SK-N-SH (cell line): ENCODE data around the gene KLHL8. TPM values are rescaled to one million over a fixed set of nuclear protein-coding genes. Genes with fewer than 3 reads are reported as not detected.

Experiments
- CTCF ChIA-PET: fragments of 300-600, 350-600 bp; formaldehyde crosslinking; extraction: SDS; loops from one replicate; lab custom pipeline; 2021; lab: Yijun Ruan, JAX
- POLR2A ChIA-PET: fragments of 350-600 bp; sonication (Branson Sonifier 250); formaldehyde crosslinking; extraction: SDS; loops from one replicate; lab custom pipeline; 2020; ENCODE audit warnings: antibody characterized with exemption, inconsistent platforms; lab: Yijun Ruan, JAX
- DNase-seq: peaks from one replicate; pipeline ENCODE4 v3.0.0; 2012
- H2AFZ ChIP-seq: fragments of 200-600 bp; sonication (generic); 2 replicates; pipeline ENCODE4 v1.8.1; 2016; ENCODE audit warnings: antibody characterized with exemption, mild to moderate bottlenecking, low read depth
- H3F3A ChIP-seq: fragments of 200-600 bp; sonication (generic); replicated peaks from 2 replicates; pipeline ENCODE3; 2016; ENCODE audit warnings: antibody characterized with exemption, mild to moderate bottlenecking; ENCODE audit not compliant: insufficient read depth
- H3K27ac ChIP-seq, 2 experiments: fragments of 200-500 bp in 1 of 2; fragments of 200-600 bp in 1 of 2; sonication (Bioruptor generic) in 1 of 2; sonication (generic), shearing (Covaris generic) in 1 of 2; 2 replicates each; pipeline versions ENCODE4 v1.5.1 to v1.6.1; 2014 to 2016; ENCODE audit warnings: low read depth in 2 of 2, inconsistent platforms in 1 of 2, low read length in 1 of 2, mild to moderate bottlenecking in 1 of 2, mixed read lengths in 1 of 2
- H3K27me3 ChIP-seq: fragments of 200-600 bp; sonication (generic), shearing (Covaris generic); 2 replicates; pipeline ENCODE4 v1.6.1; 2016; ENCODE audit warnings: mixed run types; ENCODE audit not compliant: insufficient read depth
- H3K36me3 ChIP-seq, 2 experiments: fragments of 200-500 bp in 1 of 2; fragments of 200-600 bp in 1 of 2; sonication (Bioruptor generic) in 1 of 2; sonication (generic) in 1 of 2; replicated peaks in 1 of 2; 2 replicates each; pipeline versions ENCODE3 to v1.5.1; 2014 to 2016; ENCODE audit warnings: low read length in 1 of 2, mild to moderate bottlenecking in 1 of 2; ENCODE audit not compliant: insufficient read depth in 2 of 2, control insufficient read depth in 1 of 2
- H3K4me1 ChIP-seq, 2 experiments: fragments of 200-500 bp in 1 of 2; fragments of 200-600 bp in 1 of 2; sonication (Bioruptor generic) in 1 of 2; sonication (generic), shearing (Covaris generic) in 1 of 2; 2 replicates each; pipeline versions ENCODE4 v1.5.1 to v1.6.1; 2014 to 2016; ENCODE audit warnings: low read depth in 1 of 2, low read length in 1 of 2, mixed run types in 1 of 2; ENCODE audit not compliant: insufficient read depth in 2 of 2, control insufficient read depth in 1 of 2
- H3K4me2 ChIP-seq: fragments of 200-600 bp; sonication (generic), shearing (Covaris generic); 2 replicates; pipeline ENCODE4 v1.6.1; 2017; ENCODE audit warnings: mixed run types
- H3K4me3 ChIP-seq, 2 experiments: fragments of 200-500 bp in 1 of 2; fragments of 200-600 bp in 1 of 2; sonication (Bioruptor generic) in 1 of 2; sonication (generic), shearing (Covaris generic) in 1 of 2; 2 replicates each; pipeline versions ENCODE4 v1.5.1 to v1.8.1; 2014 to 2016; ENCODE audit warnings: low read depth in 2 of 2, inconsistent platforms in 1 of 2, low read length in 1 of 2, mild to moderate bottlenecking in 1 of 2, mixed read lengths in 1 of 2, moderate library complexity in 1 of 2
- H3K79me2 ChIP-seq: fragments of 200-600 bp; sonication (generic); 2 replicates; pipeline ENCODE4 v1.8.1; 2017; ENCODE audit warnings: mild to moderate bottlenecking; ENCODE audit not compliant: insufficient read depth
- H3K9ac ChIP-seq: fragments of 200-600 bp; sonication (generic); 2 replicates; pipeline ENCODE4 v1.6.1; 2017; ENCODE audit warnings: mixed run types
- H3K9me2 ChIP-seq: fragments of 200-600 bp; sonication (generic); 2 replicates; pipeline ENCODE4 v1.6.1; 2017; ENCODE audit warnings: mixed run types
- H3K9me3 ChIP-seq: fragments of 200-600 bp; sonication (generic); 2 replicates; pipeline ENCODE4 v1.6.1; 2017; ENCODE audit warnings: mixed run types, mild to moderate bottlenecking, moderate library complexity
- H4K20me1 ChIP-seq: fragments of 200-600 bp; sonication (generic); 2 replicates; pipeline ENCODE4 v1.6.1; 2017; ENCODE audit warnings: mild to moderate bottlenecking, mixed run types; ENCODE audit not compliant: insufficient read depth
- CHD2 ChIP-seq: fragments of 150-350 bp; IDR thresholded peaks from 2 replicates; pipeline ENCODE4 v1.6.1; 2018; ENCODE audit warnings: low read length; ENCODE audit not compliant: partially characterized antibody
- EP300 ChIP-seq, 2 experiments: IDR thresholded peaks; 2 replicates each; pipeline versions ENCODE4 v1.4.0 to v1.6.1; 2012; ENCODE audit warnings: borderline replicate concordance in 1 of 2, low read depth in 1 of 2, low read length in 1 of 2
- EZH2phosphoT487 ChIP-seq: fragments of 200-600 bp; sonication (generic); IDR thresholded peaks from 2 replicates; pipeline ENCODE4 v1.6.1; 2017; ENCODE audit warnings: low read depth, mixed run types, mild to moderate bottlenecking, antibody characterized with exemption, moderate library complexity, borderline replicate concordance
- FOSL2 ChIP-seq: IDR thresholded peaks from 2 replicates; pipeline ENCODE4 v1.4.0; 2012; ENCODE audit warnings: low read depth, mild to moderate bottlenecking, moderate library complexity, borderline replicate concordance
- GABPA ChIP-seq: IDR thresholded peaks from 2 replicates; pipeline ENCODE4 v1.4.0; 2012; ENCODE audit warnings: low read depth, mild to moderate bottlenecking
- MXI1 ChIP-seq: IDR thresholded peaks from 2 replicates; pipeline ENCODE4 v1.6.1; 2012; ENCODE audit warnings: mild to moderate bottlenecking, low read depth, low read length, improper control_type of control experiment
- NFIC ChIP-seq: IDR thresholded peaks from 2 replicates; pipeline ENCODE4 v1.4.0; 2012; ENCODE audit warnings: borderline replicate concordance
- NRF1 ChIP-seq: IDR thresholded peaks from 2 replicates; pipeline ENCODE4 v1.6.1; 2012; ENCODE audit warnings: low read depth, mild to moderate bottlenecking, low read length
- POLR2AphosphoS5 ChIP-seq: IDR thresholded peaks from 2 replicates; pipeline ENCODE4 v1.6.1; 2012; ENCODE audit warnings: low read depth, low read length
- RXRA ChIP-seq: IDR thresholded peaks from 2 replicates; pipeline ENCODE4 v1.4.0; 2012; ENCODE audit warnings: low read depth, mild to moderate bottlenecking, borderline replicate concordance
- SMC3 ChIP-seq: IDR thresholded peaks from 2 replicates; pipeline ENCODE4 v1.6.1; 2012; ENCODE audit warnings: low read depth, low read length, improper control_type of control experiment
- TAF1 ChIP-seq: IDR thresholded peaks from 2 replicates; pipeline ENCODE4 v1.6.1; 2012; ENCODE audit warnings: low read depth, mild to moderate bottlenecking, low read length, moderate library complexity, borderline replicate concordance
- TCF12 ChIP-seq: IDR thresholded peaks from 2 replicates; pipeline ENCODE4 v1.4.0; 2012
- TEAD4 ChIP-seq: IDR thresholded peaks from 2 replicates; pipeline ENCODE4 v1.4.0; 2012; ENCODE audit warnings: mild to moderate bottlenecking, borderline replicate concordance; ENCODE audit not compliant: insufficient read depth
- WGBS: methylation state at CpG from one replicate; pipeline ENCODE4 v1.1.6; 2017; ENCODE audit warnings: low lambda C conversion rate; 5-methylcytosine and 5-hydroxymethylcytosine counted together
- polyA plus RNA-seq, 3 experiments: library from polyadenylated mRNA; depleted of rRNA; stranded (reverse); fragments of >200 nt; gene quantifications; 2 replicates each; pipeline ENCODE4 v1.2.3, GENCODE V29; 2012
- TF ChIP-seq, protein P1 (sequence below): IDR thresholded peaks from 2 replicates; pipeline ENCODE4 v1.4.0; 2012; ENCODE audit warnings: low read depth, borderline replicate concordance
- TF ChIP-seq, protein P2 (sequence below): fragments of 200-600 bp; sonication (generic); IDR thresholded peaks from 2 replicates; pipeline ENCODE4 v1.6.1; 2017; ENCODE audit warnings: antibody characterized with exemption, mild to moderate bottlenecking, moderate library complexity
- TF ChIP-seq, protein P3 (sequence below): fragments of 150-350 bp; IDR thresholded peaks from 2 replicates; pipeline ENCODE4 v1.6.1; 2017; ENCODE audit warnings: antibody characterized with exemption, low read length, low read depth, borderline replicate concordance
- TF ChIP-seq, protein P4 (sequence below): IDR thresholded peaks from 2 replicates; pipeline ENCODE4; 2012

KLHL8 gene
- polyA plus RNA-seq, 1 of the 3 experiments (the other 2 are of a cell fraction): 2.4 TPM

DNA sequence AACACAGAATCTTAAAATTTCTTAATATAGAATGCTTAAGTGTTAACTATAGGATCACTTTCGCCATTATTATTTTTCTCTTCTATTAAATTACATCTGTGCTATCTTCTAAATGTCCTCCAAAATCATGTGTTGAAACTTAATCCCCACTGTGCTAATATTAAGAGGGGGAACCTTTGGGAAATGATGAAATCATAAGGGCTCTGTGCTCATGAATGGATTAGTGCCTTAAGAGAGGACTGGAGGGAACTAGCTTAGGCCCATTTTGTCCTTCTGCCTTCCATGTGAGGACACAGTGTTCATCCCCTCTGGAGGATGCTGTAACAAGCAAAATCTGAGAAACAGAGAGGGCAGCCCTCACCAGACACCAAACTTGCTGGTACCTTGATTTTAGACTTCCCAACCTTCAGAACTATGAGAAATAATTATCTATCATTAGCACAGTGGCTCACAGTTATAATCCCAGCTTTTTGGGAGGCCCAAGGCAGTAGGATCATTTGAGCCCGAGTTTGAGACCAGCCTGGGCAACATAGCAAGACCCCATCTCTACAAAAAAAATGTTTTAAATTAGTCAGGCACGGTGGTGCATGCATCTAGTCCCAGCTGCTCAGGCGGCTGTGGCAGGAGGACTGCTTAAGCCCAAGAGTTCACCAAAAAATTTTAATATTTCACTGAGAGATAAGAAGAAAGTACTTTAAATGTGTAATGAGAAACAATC is 26.3 kb downstream of the KLHL8 start:
- Histone ChIP-seq H3K4me1 (peaks cover 0 to 6% of the 10 kb centered on the region in 2 experiments; a peak in 2 of 4 replicates), H3K4me2 (no peak overlapping the region), H3K4me3 (no peak overlapping the region), H3K9me2 (no peaks in the 10 kb centered on the region), H3K27me3 (no peaks in the 10 kb centered on the region), H3K79me2 (peaks cover 5% of the 10 kb centered on the region; the same call in 1 of the 2 replicates), H2AFZ (no peak overlapping the region), H3K9me3 (no peaks in the 10 kb centered on the region), H3K9ac (no peak overlapping the region), H4K20me1 (no peaks in the 10 kb centered on the region), H3K27ac (no peak overlapping the region), H3K36me3 (no peaks in the 10 kb centered on the region), H3F3A (peaks cover 3% of the 10 kb centered on the region)
- DNase-seq: no peak
- ChIA-PET CTCF (interaction anchor here (0.6 to 2.4 kb wide), 2 partner anchors 26 to 43 kb away, joined by 3 to 8 read pairs; no protein-coding TSS in a partner anchor), POLR2A (no interaction called here)
- TF ChIP-seq, protein P1, sequence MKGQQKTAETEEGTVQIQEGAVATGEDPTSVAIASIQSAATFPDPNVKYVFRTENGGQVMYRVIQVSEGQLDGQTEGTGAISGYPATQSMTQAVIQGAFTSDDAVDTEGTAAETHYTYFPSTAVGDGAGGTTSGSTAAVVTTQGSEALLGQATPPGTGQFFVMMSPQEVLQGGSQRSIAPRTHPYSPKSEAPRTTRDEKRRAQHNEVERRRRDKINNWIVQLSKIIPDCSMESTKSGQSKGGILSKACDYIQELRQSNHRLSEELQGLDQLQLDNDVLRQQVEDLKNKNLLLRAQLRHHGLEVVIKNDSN: no peak
- no peak for TF ChIP-seq NFIC
- no peak for TF ChIP-seq MXI1
- TF ChIP-seq, protein P2, sequence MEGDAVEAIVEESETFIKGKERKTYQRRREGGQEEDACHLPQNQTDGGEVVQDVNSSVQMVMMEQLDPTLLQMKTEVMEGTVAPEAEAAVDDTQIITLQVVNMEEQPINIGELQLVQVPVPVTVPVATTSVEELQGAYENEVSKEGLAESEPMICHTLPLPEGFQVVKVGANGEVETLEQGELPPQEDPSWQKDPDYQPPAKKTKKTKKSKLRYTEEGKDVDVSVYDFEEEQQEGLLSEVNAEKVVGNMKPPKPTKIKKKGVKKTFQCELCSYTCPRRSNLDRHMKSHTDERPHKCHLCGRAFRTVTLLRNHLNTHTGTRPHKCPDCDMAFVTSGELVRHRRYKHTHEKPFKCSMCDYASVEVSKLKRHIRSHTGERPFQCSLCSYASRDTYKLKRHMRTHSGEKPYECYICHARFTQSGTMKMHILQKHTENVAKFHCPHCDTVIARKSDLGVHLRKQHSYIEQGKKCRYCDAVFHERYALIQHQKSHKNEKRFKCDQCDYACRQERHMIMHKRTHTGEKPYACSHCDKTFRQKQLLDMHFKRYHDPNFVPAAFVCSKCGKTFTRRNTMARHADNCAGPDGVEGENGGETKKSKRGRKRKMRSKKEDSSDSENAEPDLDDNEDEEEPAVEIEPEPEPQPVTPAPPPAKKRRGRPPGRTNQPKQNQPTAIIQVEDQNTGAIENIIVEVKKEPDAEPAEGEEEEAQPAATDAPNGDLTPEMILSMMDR: no peak
- TF ChIP-seq TEAD4: no peak
- TF ChIP-seq NRF1: no peak
- whole genome bisulfite sequencing: 73% methylated on average over 4 of the region's 4 CpGs

DNA sequence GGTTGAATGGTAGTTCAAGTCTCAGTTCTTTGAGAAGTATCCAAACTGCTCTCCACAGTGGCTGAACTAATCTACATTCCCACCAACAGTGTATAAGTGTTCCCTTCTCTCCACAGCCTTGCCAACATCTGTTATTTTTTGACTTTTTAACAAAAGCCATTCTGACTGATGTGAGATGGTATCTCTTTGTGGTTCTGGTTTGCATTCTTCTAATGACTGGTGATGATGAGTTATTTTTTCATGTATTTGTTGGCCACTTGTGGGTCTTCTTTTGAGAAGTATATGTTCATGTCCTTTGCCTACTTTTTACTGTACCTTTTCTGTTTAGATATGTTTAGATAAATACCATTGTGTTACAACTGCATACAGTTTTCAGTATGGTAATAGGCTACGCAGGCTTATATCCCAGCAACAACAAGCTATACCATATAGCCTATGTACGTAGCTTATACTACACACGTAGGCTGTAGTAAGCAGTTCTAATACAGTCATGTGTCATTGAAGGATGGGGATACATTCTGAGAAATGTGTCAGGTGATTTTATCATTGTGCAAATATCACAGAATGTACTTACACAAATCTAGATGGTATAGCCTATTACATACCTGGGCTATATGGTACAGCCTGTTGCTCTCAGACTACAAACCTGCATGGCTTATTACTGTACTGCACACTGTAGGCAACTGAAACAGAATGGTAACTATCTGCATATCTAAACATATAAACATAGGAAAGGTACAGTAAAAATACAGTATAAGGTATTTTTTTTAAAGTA is 28.1 kb downstream of the KLHL8 start:
- Histone ChIP-seq H3K4me2 (no peak overlapping the region), H3K9ac (no peak overlapping the region), H3K4me1 (peaks cover 3 to 9% of the 10 kb centered on the region in 2 experiments; a peak in 3 of 4 replicates), H4K20me1 (no peaks in the 10 kb centered on the region), H3K79me2 (no peaks in the 10 kb centered on the region), H3K9me3 (no peaks in the 10 kb centered on the region), H3F3A (peaks cover 14% of the 10 kb centered on the region), H3K36me3 (no peaks in the 10 kb centered on the region), H2AFZ (no peak overlapping the region), H3K9me2 (no peaks in the 10 kb centered on the region), H3K27me3 (no peaks in the 10 kb centered on the region), H3K4me3 (no peak overlapping the region), H3K27ac (no peak overlapping the region)
- WGBS: 96% methylated on average over 3 of the region's 3 CpGs
- CTCF ChIA-PET: interaction anchor here (1.0 to 1.1 kb wide), 2 partner anchors 42 to 43 kb away, joined by 4 read pairs; no protein-coding TSS in a partner anchor
- POLR2A ChIA-PET: no interaction called here
- DNase-seq: no peak
- TF ChIP-seq, protein P3, sequence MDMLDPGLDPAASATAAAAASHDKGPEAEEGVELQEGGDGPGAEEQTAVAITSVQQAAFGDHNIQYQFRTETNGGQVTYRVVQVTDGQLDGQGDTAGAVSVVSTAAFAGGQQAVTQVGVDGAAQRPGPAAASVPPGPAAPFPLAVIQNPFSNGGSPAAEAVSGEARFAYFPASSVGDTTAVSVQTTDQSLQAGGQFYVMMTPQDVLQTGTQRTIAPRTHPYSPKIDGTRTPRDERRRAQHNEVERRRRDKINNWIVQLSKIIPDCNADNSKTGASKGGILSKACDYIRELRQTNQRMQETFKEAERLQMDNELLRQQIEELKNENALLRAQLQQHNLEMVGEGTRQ: no peak
- TF ChIP-seq TCF12 (peak; percentile 95), TAF1 (no peak), SMC3 (no peak), FOSL2 (no peak), POLR2AphosphoS5 (0 out of 2 replicates have a peak, but pooled peaks have one; percentile 46), NFIC (peak; percentile 54; the same call in 1 of the 2 replicates), CHD2 (no peak), GABPA (no peak), TEAD4 (0 out of 2 replicates have a peak, but pooled peaks have one; percentile 47), MXI1 (no peak), EZH2phosphoT487 (no peak), EP300 (IDR thresholded peaks at IDR 0.05; ENCODE audit: borderline replicate concordance in 1 of 2, low read depth in 1 of 2, low read length in 1 of 2) (peak; percentile 48 to 71; a peak in 3 of 4 replicates), RXRA (no peak)
- TF ChIP-seq, protein P4, sequence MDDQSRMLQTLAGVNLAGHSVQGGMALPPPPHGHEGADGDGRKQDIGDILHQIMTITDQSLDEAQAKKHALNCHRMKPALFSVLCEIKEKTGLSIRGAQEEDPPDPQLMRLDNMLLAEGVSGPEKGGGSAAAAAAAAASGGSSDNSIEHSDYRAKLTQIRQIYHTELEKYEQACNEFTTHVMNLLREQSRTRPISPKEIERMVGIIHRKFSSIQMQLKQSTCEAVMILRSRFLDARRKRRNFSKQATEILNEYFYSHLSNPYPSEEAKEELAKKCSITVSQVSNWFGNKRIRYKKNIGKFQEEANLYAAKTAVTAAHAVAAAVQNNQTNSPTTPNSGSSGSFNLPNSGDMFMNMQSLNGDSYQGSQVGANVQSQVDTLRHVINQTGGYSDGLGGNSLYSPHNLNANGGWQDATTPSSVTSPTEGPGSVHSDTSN: peak; percentile 86
- TF ChIP-seq, protein P1: no peak
